H1 (cell line): ENCODE measurements around the gene PLXNA4.

ENCODE experiments used
- ASH2L ChIP-seq: fragments of 200-600, 300-600 bp; sonication (generic); IDR thresholded peaks from one replicate; pipeline ENCODE4 v1.7.1; 2017; ENCODE audit warnings: low read length
- ATF3 ChIP-seq: IDR thresholded peaks from 2 replicates; pipeline ENCODE4 v1.6.1; 2011; ENCODE audit warnings: low read depth, mild to moderate bottlenecking, low read length; ENCODE audit not compliant: insufficient read depth
- CHD2 ChIP-seq: IDR thresholded peaks from 2 replicates; pipeline ENCODE4 v1.6.1; 2012; ENCODE audit warnings: low read length, improper control_type of control experiment
- CTCF ChIP-seq, 3 experiments: IDR thresholded peaks; 1 replicate in 2 of 3; 2 replicates in 1 of 3; pipeline versions ENCODE4 v1.5.1 to v1.6.1; 2011; ENCODE audit warnings: low read length in 3 of 3, mild to moderate bottlenecking in 3 of 3, inconsistent platforms in 2 of 3, low read depth in 1 of 3, moderate library complexity in 1 of 3; ENCODE audit not compliant: insufficient read depth in 1 of 3; ENCODE audit errors: control extremely low read depth in 1 of 3
- EP300 ChIP-seq, 2 experiments: IDR thresholded peaks; 1 replicate in 1 of 2; 2 replicates in 1 of 2; pipeline ENCODE4 v1.6.1; 2011 to 2012; ENCODE audit warnings: low read depth in 2 of 2, low read length in 2 of 2, mild to moderate bottlenecking in 2 of 2, borderline replicate concordance in 1 of 2, inconsistent platforms in 1 of 2, moderate library complexity in 1 of 2
- EZH2 ChIP-seq: fragments of 200-600 bp; sonication (generic); IDR thresholded peaks from 2 replicates; pipeline ENCODE4 v1.7.1; 2012; ENCODE audit warnings: low read depth, mild to moderate bottlenecking, moderate library complexity, low read length, inconsistent platforms; ENCODE audit not compliant: severe bottlenecking
- JUND ChIP-seq: IDR thresholded peaks from 2 replicates; pipeline ENCODE4 v1.6.1; 2011; ENCODE audit warnings: mild to moderate bottlenecking, improper control_type of control experiment, low read length
- KDM1A ChIP-seq: fragments of 200-600, 300-600 bp; sonication (generic); IDR thresholded peaks from 2 replicates; pipeline ENCODE4 v1.7.1; 2016; ENCODE audit warnings: mild to moderate bottlenecking, low read length, borderline replicate concordance
- NRF1 ChIP-seq: IDR thresholded peaks from 2 replicates; pipeline ENCODE4 v1.6.1; 2011; ENCODE audit warnings: mild to moderate bottlenecking, low read depth, low read length, improper control_type of control experiment
- POLR2A ChIP-seq, 2 experiments: IDR thresholded peaks; 1 replicate in 1 of 2; 2 replicates in 1 of 2; pipeline ENCODE4 v1.6.1; 2011; ENCODE audit warnings: low read depth in 2 of 2, low read length in 2 of 2, mild to moderate bottlenecking in 2 of 2; ENCODE audit errors: control extremely low read depth in 1 of 2
- POLR2AphosphoS5 ChIP-seq: IDR thresholded peaks from 2 replicates; pipeline ENCODE4 v1.6.1; 2011; ENCODE audit warnings: low read depth, low read length
- TAF1 ChIP-seq: IDR thresholded peaks from 2 replicates; pipeline ENCODE4 v1.6.1; 2011; ENCODE audit warnings: mild to moderate bottlenecking, low read depth, low read length
- YY1 ChIP-seq: IDR thresholded peaks from 2 replicates; pipeline ENCODE4 v1.6.1; 2011; ENCODE audit warnings: low read depth, mild to moderate bottlenecking, low read length

GRCh38 chr7:132434041-132434440, 142.2 kb downstream of the PLXNA4 start:
- TF ChIP-seq POLR2A (IDR thresholded peaks at IDR 0.05; ENCODE audit: control extremely low read depth in 1 of 2, low read depth in 2 of 2, low read length in 2 of 2) (no peak), POLR2AphosphoS5 (no peak), EZH2 (no peak), ATF3 (no peak), EP300 (IDR thresholded peaks at IDR 0.05; ENCODE audit: borderline replicate concordance in 1 of 2, low read depth in 2 of 2, low read length in 2 of 2) (no peak), CTCF (IDR thresholded peaks at IDR 0.05; ENCODE audit: control extremely low read depth in 1 of 3, insufficient read depth in 1 of 3, low read depth in 1 of 3, low read length in 3 of 3) (no peak), KDM1A (no peak), TAF1 (no peak), JUND (no peak), CHD2 (no peak), NRF1 (no peak), YY1 (no peak), ASH2L (no peak)
